Panc1 (cell line): ENCODE data around the gene MICAL2. TPM values are rescaled to one million over a fixed set of nuclear protein-coding genes. Genes with fewer than 3 reads are reported as not detected.

Experiments
- ATAC-seq: fragments of 200-7000 bp; cut with Tn5 transposase; 2 replicates; pipeline ENCODE4 v1.9.1; 2020; ENCODE audit warnings: mild to moderate bottlenecking, moderate library complexity
- BruUV-seq: library from RNA; stranded (reverse); fragments of 400-500 nt; replicated peaks from 2 replicates; lab custom pipeline; 2021; lab: Mats Ljungman, UMichigan
- CTCF ChIA-PET: fragments of 300-600 bp; sonication (Branson Sonifier 250); formaldehyde crosslinking; loops from one replicate; lab custom pipeline; 2022; ENCODE audit warnings: antibody characterized with exemption; lab: Charles Lee
- POLR2A ChIA-PET: fragments of 300-600 bp; sonication (Branson Sonifier 250); formaldehyde crosslinking; loops from one replicate; lab custom pipeline; 2022; ENCODE audit warnings: antibody characterized with exemption; lab: Charles Lee
- DNase-seq: peaks from one replicate; pipeline ENCODE4 v3.0.0-alpha.2; 2010; ENCODE audit warnings: low read depth, low spot score
- H3K27ac ChIP-seq: 2 replicates; pipeline ENCODE4 v1.5.1; 2011; ENCODE audit warnings: mild to moderate bottlenecking, low read length, inconsistent platforms
- H3K27me3 ChIP-seq: fragments of 200-500 bp; sonication (Bioruptor generic); 2 replicates; pipeline ENCODE4 v1.6.0; 2014; ENCODE audit warnings: low read length, inconsistent platforms; ENCODE audit not compliant: control insufficient read depth, insufficient read depth
- H3K36me3 ChIP-seq: fragments of 200-500 bp; sonication (Bioruptor generic); 2 replicates; pipeline ENCODE4 v1.5.1; 2014; ENCODE audit warnings: inconsistent platforms, mild to moderate bottlenecking, low read length, moderate library complexity; ENCODE audit not compliant: control insufficient read depth, insufficient read depth
- H3K4me1 ChIP-seq: 2 replicates; pipeline ENCODE4 v1.5.1; 2011; ENCODE audit warnings: inconsistent platforms, mild to moderate bottlenecking, low read length, moderate library complexity; ENCODE audit not compliant: control insufficient read depth, insufficient read depth
- H3K4me3 ChIP-seq, 2 experiments: 2 replicates each; pipeline ENCODE4 v1.5.1; 2011 to 2012; ENCODE audit warnings: low read depth in 2 of 2, low read length in 2 of 2, mild to moderate bottlenecking in 2 of 2, inconsistent platforms in 1 of 2, moderate library complexity in 1 of 2
- H3K9me3 ChIP-seq: fragments of 200-500 bp; sonication (Bioruptor generic); 2 replicates; pipeline ENCODE4 v1.5.1; 2014; ENCODE audit warnings: low read depth, mild to moderate bottlenecking, inconsistent platforms, low read length, moderate library complexity; ENCODE audit not compliant: control insufficient read depth, insufficient read depth
- CTCF ChIP-seq: fragments of 450-650 bp; IDR thresholded peaks from 2 replicates; pipeline ENCODE4 v1.5.1; 2017; ENCODE audit warnings: mild to moderate bottlenecking
- POLR2AphosphoS5 ChIP-seq: IDR thresholded peaks from 2 replicates; pipeline ENCODE4 v1.6.1; 2012; ENCODE audit warnings: mild to moderate bottlenecking, low read depth, low read length, moderate library complexity
- REST ChIP-seq, 2 experiments: IDR thresholded peaks; 2 replicates each; pipeline ENCODE4 v1.6.1; 2011 to 2012; ENCODE audit warnings: low read depth in 2 of 2, control low read depth in 1 of 2, low read length in 1 of 2, mild to moderate bottlenecking in 1 of 2, moderate library complexity in 1 of 2; ENCODE audit not compliant: insufficient read depth in 1 of 2
- SIN3A ChIP-seq: IDR thresholded peaks from 2 replicates; pipeline ENCODE4 v1.6.1; 2012; ENCODE audit warnings: low read depth, mild to moderate bottlenecking, low read length, moderate library complexity, borderline replicate concordance; ENCODE audit not compliant: insufficient read depth
- TCF7L2 ChIP-seq: IDR thresholded peaks from 2 replicates; pipeline ENCODE4 v1.6.1; 2011; ENCODE audit warnings: mild to moderate bottlenecking, low read depth, low read length, inconsistent platforms
- in situ Hi-C: cut with HindIII; loops from 2 replicates; pipeline ENCODE4 v1.10.0; 2016; ENCODE audit warnings: low sequenced_read_pairs, low pct_unique_long_range_greater_than_20kb
- intact Hi-C: fragments of 100-400 bp; cut with micrococcal nuclease; formaldehyde crosslinking; loops from one replicate; pipeline ENCODE4 v1.10.0; 2022; ENCODE audit not compliant: unreplicated experiment
- total RNA-seq: library from RNA; stranded (reverse); gene quantifications from one replicate; pipeline ENCODE4 v1.2.1, GENCODE V29; 2021; ENCODE audit not compliant: unreplicated experiment

The MICAL2 gene
- total RNA-seq, 1 experiment from 2014 or later = 199 TPM

- no peak overlapping the region for H3K4me3 ChIP-seq
- ATAC-seq = no peak
- no peaks in the 10 kb centered on the region for H3K27me3 ChIP-seq
- TF ChIP-seq REST (IDR thresholded peaks at IDR 0.05; ENCODE audit: insufficient read depth in 1 of 2, low read depth in 2 of 2, low read length in 1 of 2) (no peak), POLR2AphosphoS5 (no peak), SIN3A (no peak), CTCF (no peak), TCF7L2 (no peak)
- no peaks in the 10 kb centered on the region for H3K9me3 ChIP-seq
- DNase-seq = no peak
- in situ Hi-C loops = no loop called here
- CTCF ChIA-PET = no interaction called here
- H3K27ac ChIP-seq = no peak overlapping the region
- no peaks in the 10 kb centered on the region for H3K36me3 ChIP-seq
- POLR2A ChIA-PET = no interaction called here
- no TSS peak for BruUV-seq
- intact Hi-C loops = no loop called here
- peaks cover 2% of the 10 kb centered on the region; the same call in 1 of the 2 replicates for H3K4me1 ChIP-seq
Observed at GRCh38 chr11:12278766-12279671, 168.6 kb downstream of the MICAL2 start.

- Histone ChIP-seq H3K27ac (no peak overlapping the region), H3K9me3 (no peaks in the 10 kb centered on the region), H3K4me1 (peaks cover 5% of the 10 kb centered on the region), H3K36me3 (no peaks in the 10 kb centered on the region), H3K27me3 (no peaks in the 10 kb centered on the region), H3K4me3 (no peak overlapping the region)
- DNase-seq = no peak
- in situ Hi-C loops (no loop called here), intact Hi-C loops (loop anchor here (5.0 kb wide), 1 partner anchor 482 kb away; no protein-coding TSS in a partner anchor)
- ChIA-PET CTCF (interaction anchor here (0.7 kb wide), 1 partner anchor 683 kb away, joined by 10 read pairs; no protein-coding TSS in a partner anchor), POLR2A (interaction anchor here (0.5 kb wide), 1 partner anchor 230 kb away, joined by 7 read pairs; no protein-coding TSS in a partner anchor)
- TF ChIP-seq POLR2AphosphoS5 = no peak
- no TSS peak for BruUV-seq
- ATAC-seq = no peak
Observed at GRCh38 chr11:12279672-12280108, 169.3 kb downstream of the MICAL2 start.
